GM03348 (cell line): ENCODE data around the gene UBE4A.
"Not testable (repeated sequence)": the region's sequence is repeated elsewhere in the genome, so short reads cannot be mapped to it uniquely, and the experiment has no call there.

Source experiments
- DNase-seq: peaks from one replicate; pipeline ENCODE4 v3.0.0; 2012; ENCODE audit warnings: low spot score

Gene UBE4A

GRCh38 chr11:118401151-118401879 lies 41.9 kb downstream of the UBE4A start, which contains the start of gene ATP5MG:
Gene ATP5MG, plus strand, starts transcription at chr11:118401606. Its CDS starts 60 bp downstream, at chr11:118401666.
- peak; percentile 91 for DNase-seq

- peak; percentile 77 for DNase-seq
Observed at GRCh38 chr11:118401880-118402590, 42.6 kb downstream of the UBE4A start.

GRCh38 chr11:118402594-118402993 lies 43.2 kb downstream of the UBE4A start:
- DNase-seq = not testable (repeated sequence)

GRCh38 chr11:118406599-118407166 lies 47.3 kb downstream of the UBE4A start:
- no peak for DNase-seq

GRCh38 chr11:118410055-118410745 lies 50.8 kb downstream of the UBE4A start:
- DNase-seq = no peak

- no peak for DNase-seq
Observed at GRCh38 chr11:118411530-118411929, 52.1 kb downstream of the UBE4A start.

GRCh38 chr11:118412921-118413320 lies 53.5 kb downstream of the UBE4A start:
- no peak for DNase-seq

GRCh38 chr11:118415062-118415738 lies 55.8 kb downstream of the UBE4A start:
- DNase-seq = no peak

GRCh38 chr11:118415739-118416068 lies 56.3 kb downstream of the UBE4A start:
- peak; percentile 86 for DNase-seq

- DNase-seq = not testable (repeated sequence)
Observed at GRCh38 chr11:118416900-118417299, 57.5 kb downstream of the UBE4A start.

GRCh38 chr11:118417801-118418200 lies 58.4 kb downstream of the UBE4A start:
- DNase-seq = no peak

GRCh38 chr11:118418766-118419165 lies 59.4 kb downstream of the UBE4A start:
- DNase-seq = no peak

- no peak for DNase-seq
Observed at GRCh38 chr11:118427707-118428106, 68.3 kb downstream of the UBE4A start.

GRCh38 chr11:118430956-118431355 lies 71.6 kb downstream of the UBE4A start:
- no peak for DNase-seq

- DNase-seq = peak; percentile 52
Observed at GRCh38 chr11:118434123-118434552, 74.7 kb downstream of the UBE4A start.

- peak; percentile 22 for DNase-seq
Observed at GRCh38 chr11:118434553-118435289, 75.3 kb downstream of the UBE4A start.

GRCh38 chr11:118435290-118435892 lies 76.0 kb downstream of the UBE4A start:
- peak; percentile 52 for DNase-seq

GRCh38 chr11:118435893-118436624 lies 76.7 kb downstream of the UBE4A start, which contains the start of gene KMT2A:
Gene KMT2A, plus strand, starts transcription at chr11:118436492. Its CDS starts 21 bp downstream, at chr11:118436513.
- DNase-seq = peak; percentile 99

- no peak for DNase-seq
Observed at GRCh38 chr11:118436639-118437207, 77.3 kb downstream of the UBE4A start.
